GM23338 (cell line): Measurements from ENCODE around the gene CCDC27. TPM values are rescaled to one million over a fixed set of nuclear protein-coding genes. Genes with fewer than 3 reads are reported as not detected.

Experiments used
- ATAC-seq: fragments of 200-7000 bp; cut with Tn5 transposase; 3 replicates; pipeline ENCODE4 v1.9.1; 2020
- DNase-seq: peaks from one replicate; pipeline ENCODE4 v3.0.0-alpha.2; 2015; ENCODE audit warnings: low spot score
- H2AFZ ChIP-seq: fragments of 200-600 bp; sonication (generic); 2 replicates; pipeline ENCODE4 v1.8.0; 2016; ENCODE audit warnings: antibody characterized with exemption, mild to moderate bottlenecking, moderate library complexity
- H3F3A ChIP-seq: fragments of 200-600 bp; sonication (generic); replicated peaks from 2 replicates; pipeline ENCODE4 v1.8.0; 2017; ENCODE audit warnings: antibody characterized with exemption, mixed run types, low read depth
- H3K27ac ChIP-seq: fragments of 200-600 bp; sonication (generic); 2 replicates; pipeline ENCODE4 v1.6.1; 2016; ENCODE audit warnings: low read depth
- H3K27me3 ChIP-seq: fragments of 200-600 bp; sonication (generic); 2 replicates; pipeline ENCODE4 v1.8.0; 2016; ENCODE audit warnings: mild to moderate bottlenecking, mixed run types, moderate library complexity; ENCODE audit not compliant: insufficient read depth
- H3K36me3 ChIP-seq: fragments of 200-600 bp; sonication (generic); 2 replicates; pipeline ENCODE4 v1.8.0; 2016; ENCODE audit warnings: mild to moderate bottlenecking; ENCODE audit not compliant: insufficient read depth
- H3K4me1 ChIP-seq: fragments of 200-600 bp; sonication (generic); 2 replicates; pipeline ENCODE4 v1.8.0; 2016; ENCODE audit warnings: mild to moderate bottlenecking, moderate library complexity; ENCODE audit not compliant: insufficient read depth
- H3K4me2 ChIP-seq: fragments of 200-600 bp; sonication (generic); 2 replicates; pipeline ENCODE4 v1.7.1; 2017; ENCODE audit warnings: mixed run types
- H3K4me3 ChIP-seq: fragments of 200-600 bp; sonication (generic); 2 replicates; pipeline ENCODE4 v1.6.1; 2016; ENCODE audit warnings: mixed run types
- H3K79me2 ChIP-seq: fragments of 200-600 bp; sonication (generic); replicated peaks from 2 replicates; pipeline ENCODE4 v1.8.0; 2017; ENCODE audit warnings: mild to moderate bottlenecking; ENCODE audit not compliant: insufficient read depth
- H3K9me2 ChIP-seq: fragments of 200-600 bp; sonication (generic); 2 replicates; pipeline ENCODE4 v1.8.0; 2017; ENCODE audit not compliant: insufficient read depth
- H4K20me1 ChIP-seq: fragments of 200-600 bp; sonication (generic); replicated peaks from 2 replicates; pipeline ENCODE4 v1.8.0; 2017; ENCODE audit warnings: mild to moderate bottlenecking; ENCODE audit not compliant: insufficient read depth
- H3K27ac Mint-ChIP-seq: 2 replicates; pipeline ENCODE4 v1.8.0; 2020; ENCODE audit warnings: inconsistent platforms, mild to moderate bottlenecking, moderate library complexity, mixed read lengths
- H3K27me3 Mint-ChIP-seq: 3 replicates; pipeline ENCODE4 v1.8.0; 2022; ENCODE audit warnings: low read depth, mild to moderate bottlenecking, moderate library complexity, mixed read lengths, inconsistent platforms; ENCODE audit not compliant: insufficient read depth, poor library complexity
- H3K36me3 Mint-ChIP-seq: 3 replicates; pipeline ENCODE4 v1.8.0; 2021; ENCODE audit warnings: low read depth, mild to moderate bottlenecking, inconsistent platforms, moderate library complexity, mixed read lengths
- H3K4me1 Mint-ChIP-seq: 3 replicates; pipeline ENCODE4 v1.8.0; 2020; ENCODE audit warnings: mild to moderate bottlenecking, inconsistent platforms, mixed read lengths
- H3K4me3 Mint-ChIP-seq: 3 replicates; pipeline ENCODE4 v1.8.0; 2021; ENCODE audit warnings: moderate library complexity, mild to moderate bottlenecking, inconsistent platforms, mixed read lengths
- H3K9me3 Mint-ChIP-seq: 3 replicates; pipeline ENCODE4 v1.8.0; 2020; ENCODE audit warnings: moderate library complexity, mild to moderate bottlenecking, inconsistent platforms, mixed read lengths
- JUNB ChIP-seq: IDR thresholded peaks from one replicate; pipeline ENCODE4 v1.6.1; 2016; ENCODE audit warnings: antibody characterized with exemption; ENCODE audit not compliant: unreplicated experiment
- NANOG ChIP-seq: IDR thresholded peaks from 2 replicates; pipeline ENCODE4 v1.6.1; 2016; ENCODE audit warnings: antibody characterized with exemption, borderline replicate concordance
- polyA plus RNA-seq: library from polyadenylated mRNA; unstranded; fragments of >200 nt; fragmentation: Nextera tagmentation; extraction: Ambion mirVana; gene quantifications from 2 replicates; pipeline ENCODE4 v1.2.1, GENCODE V29; 2016
- total RNA-seq: library from RNA; depleted of rRNA; stranded (reverse); fragments of >200 nt; shearing (Covaris generic); gene quantifications from 2 replicates; pipeline ENCODE4 v1.2.3, GENCODE V29; 2014
- TF ChIP-seq, protein P1 (sequence below): fragments of 250-450 bp; sonication (Bioruptor Pico); IDR thresholded peaks from 2 replicates; pipeline ENCODE4 v1.5.0; 2020; ENCODE audit warnings: mild to moderate bottlenecking, moderate library complexity
- TF ChIP-seq, protein P2 (sequence below), 2 experiments: fragments of 200-600 bp in 1 of 2; sonication (generic) in 1 of 2; conservative IDR thresholded peaks; 2 replicates each; pipeline versions ENCODE4 v1.5.1 to v1.6.1; 2016 to 2017; ENCODE audit warnings: antibody characterized with exemption in 2 of 2, low read depth in 2 of 2, mild to moderate bottlenecking in 2 of 2, moderate library complexity in 1 of 2

Gene CCDC27
- total and polyA plus RNA-seq, 2 experiments from 2014 or later = 0.18 to 0.45 TPM

DNA sequence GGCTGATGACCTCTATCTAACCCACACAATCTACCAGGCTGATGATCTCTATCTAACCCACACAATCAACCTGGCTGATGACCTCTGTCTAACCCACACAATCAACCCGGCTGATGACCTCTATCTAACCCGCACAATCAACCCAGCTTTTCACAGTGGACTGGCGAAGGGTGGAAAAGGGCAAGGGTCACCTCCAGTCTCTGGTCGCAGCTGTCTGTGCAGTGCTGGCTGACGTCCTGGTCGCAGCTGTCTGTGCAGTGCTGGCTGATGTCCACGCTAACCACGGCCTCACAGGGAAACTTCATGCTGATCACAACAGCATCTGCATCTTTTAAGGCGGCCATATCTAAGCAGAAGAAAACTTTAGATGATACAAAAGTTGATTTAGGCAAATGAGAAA lies 12.2 kb upstream of the CCDC27 start (continued):
- TF ChIP-seq, protein P1, sequence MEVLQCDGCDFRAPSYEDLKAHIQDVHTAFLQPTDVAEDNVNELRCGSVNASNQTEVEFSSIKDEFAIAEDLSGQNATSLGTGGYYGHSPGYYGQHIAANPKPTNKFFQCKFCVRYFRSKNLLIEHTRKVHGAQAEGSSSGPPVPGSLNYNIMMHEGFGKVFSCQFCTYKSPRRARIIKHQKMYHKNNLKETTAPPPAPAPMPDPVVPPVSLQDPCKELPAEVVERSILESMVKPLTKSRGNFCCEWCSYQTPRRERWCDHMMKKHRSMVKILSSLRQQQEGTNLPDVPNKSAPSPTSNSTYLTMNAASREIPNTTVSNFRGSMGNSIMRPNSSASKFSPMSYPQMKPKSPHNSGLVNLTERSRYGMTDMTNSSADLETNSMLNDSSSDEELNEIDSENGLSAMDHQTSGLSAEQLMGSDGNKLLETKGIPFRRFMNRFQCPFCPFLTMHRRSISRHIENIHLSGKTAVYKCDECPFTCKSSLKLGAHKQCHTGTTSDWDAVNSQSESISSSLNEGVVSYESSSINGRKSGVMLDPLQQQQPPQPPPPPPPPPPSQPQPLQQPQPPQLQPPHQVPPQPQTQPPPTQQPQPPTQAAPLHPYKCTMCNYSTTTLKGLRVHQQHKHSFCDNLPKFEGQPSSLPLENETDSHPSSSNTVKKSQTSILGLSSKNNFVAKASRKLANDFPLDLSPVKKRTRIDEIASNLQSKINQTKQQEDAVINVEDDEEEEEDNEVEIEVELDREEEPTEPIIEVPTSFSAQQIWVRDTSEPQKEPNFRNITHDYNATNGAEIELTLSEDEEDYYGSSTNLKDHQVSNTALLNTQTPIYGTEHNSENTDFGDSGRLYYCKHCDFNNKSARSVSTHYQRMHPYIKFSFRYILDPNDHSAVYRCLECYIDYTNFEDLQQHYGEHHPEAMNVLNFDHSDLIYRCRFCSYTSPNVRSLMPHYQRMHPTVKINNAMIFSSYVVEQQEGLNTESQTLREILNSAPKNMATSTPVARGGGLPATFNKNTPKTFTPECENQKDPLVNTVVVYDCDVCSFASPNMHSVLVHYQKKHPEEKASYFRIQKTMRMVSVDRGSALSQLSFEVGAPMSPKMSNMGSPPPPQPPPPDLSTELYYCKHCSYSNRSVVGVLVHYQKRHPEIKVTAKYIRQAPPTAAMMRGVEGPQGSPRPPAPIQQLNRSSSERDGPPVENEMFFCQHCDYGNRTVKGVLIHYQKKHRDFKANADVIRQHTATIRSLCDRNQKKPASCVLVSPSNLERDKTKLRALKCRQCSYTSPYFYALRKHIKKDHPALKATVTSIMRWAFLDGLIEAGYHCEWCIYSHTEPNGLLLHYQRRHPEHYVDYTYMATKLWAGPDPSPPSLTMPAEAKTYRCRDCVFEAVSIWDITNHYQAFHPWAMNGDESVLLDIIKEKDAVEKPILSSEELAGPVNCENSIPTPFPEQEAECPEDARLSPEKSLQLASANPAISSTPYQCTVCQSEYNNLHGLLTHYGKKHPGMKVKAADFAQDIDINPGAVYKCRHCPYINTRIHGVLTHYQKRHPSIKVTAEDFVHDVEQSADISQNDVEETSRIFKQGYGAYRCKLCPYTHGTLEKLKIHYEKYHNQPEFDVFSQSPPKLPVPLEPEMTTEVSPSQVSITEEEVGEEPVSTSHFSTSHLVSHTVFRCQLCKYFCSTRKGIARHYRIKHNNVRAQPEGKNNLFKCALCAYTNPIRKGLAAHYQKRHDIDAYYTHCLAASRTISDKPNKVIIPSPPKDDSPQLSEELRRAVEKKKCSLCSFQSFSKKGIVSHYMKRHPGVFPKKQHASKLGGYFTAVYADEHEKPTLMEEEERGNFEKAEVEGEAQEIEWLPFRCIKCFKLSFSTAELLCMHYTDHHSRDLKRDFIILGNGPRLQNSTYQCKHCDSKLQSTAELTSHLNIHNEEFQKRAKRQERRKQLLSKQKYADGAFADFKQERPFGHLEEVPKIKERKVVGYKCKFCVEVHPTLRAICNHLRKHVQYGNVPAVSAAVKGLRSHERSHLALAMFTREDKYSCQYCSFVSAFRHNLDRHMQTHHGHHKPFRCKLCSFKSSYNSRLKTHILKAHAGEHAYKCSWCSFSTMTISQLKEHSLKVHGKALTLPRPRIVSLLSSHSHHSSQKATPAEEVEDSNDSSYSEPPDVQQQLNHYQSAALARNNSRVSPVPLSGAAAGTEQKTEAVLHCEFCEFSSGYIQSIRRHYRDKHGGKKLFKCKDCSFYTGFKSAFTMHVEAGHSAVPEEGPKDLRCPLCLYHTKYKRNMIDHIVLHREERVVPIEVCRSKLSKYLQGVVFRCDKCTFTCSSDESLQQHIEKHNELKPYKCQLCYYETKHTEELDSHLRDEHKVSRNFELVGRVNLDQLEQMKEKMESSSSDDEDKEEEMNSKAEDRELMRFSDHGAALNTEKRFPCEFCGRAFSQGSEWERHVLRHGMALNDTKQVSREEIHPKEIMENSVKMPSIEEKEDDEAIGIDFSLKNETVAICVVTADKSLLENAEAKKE = no peak
- TF ChIP-seq JUNB = no peak
- TF ChIP-seq NANOG = no peak

DNA sequence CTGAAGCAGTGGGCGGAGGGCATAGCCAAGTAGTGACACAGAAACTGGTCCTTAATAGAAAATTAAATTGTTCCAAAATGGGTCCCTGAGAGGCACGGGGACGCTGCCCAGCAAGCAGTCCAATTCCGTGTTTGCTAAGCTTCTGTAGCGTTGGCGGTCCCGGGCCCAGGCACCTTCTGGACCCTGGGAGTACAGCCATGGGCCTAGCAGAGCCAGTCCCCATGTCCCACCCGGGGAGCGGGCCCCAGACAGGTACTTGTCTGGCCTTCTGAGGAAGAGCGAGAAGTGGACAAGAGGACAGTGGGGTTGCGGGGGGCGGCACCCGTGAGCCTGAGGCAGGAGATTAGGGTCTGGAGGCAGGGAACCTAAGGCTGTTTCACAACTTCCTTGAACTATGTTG lies 11.5 kb upstream of the CCDC27 start:
- H3K27me3 ChIP-seq = no peaks in the 10 kb centered on the region
- H4K20me1 ChIP-seq = peaks cover 22% of the 10 kb centered on the region
- Mint-ChIP-seq H3K4me1 (peaks cover 20% of the 10 kb centered on the region), H3K27ac (no peak overlapping the region), H3K36me3 (peaks cover 57% of the 10 kb centered on the region), H3K9me3 (no peaks in the 10 kb centered on the region), H3K27me3 (peaks cover 8% of the 10 kb centered on the region), H3K4me3 (no peak overlapping the region)
- H3K9me2 ChIP-seq = no peaks in the 10 kb centered on the region
- H3K4me2 ChIP-seq = no peak overlapping the region
- DNase-seq = no peak
- no peak for ATAC-seq
- H3K36me3 ChIP-seq = peaks cover 8% of the 10 kb centered on the region; the same call in 1 of the 2 replicates
- H3F3A ChIP-seq = 0 out of 2 replicates have a peak, but pooled peaks cover 3% of the 10 kb centered on the region
- peaks cover 30% of the 10 kb centered on the region for H3K79me2 ChIP-seq
- no peak overlapping the region for H2AFZ ChIP-seq
- TF ChIP-seq, protein P2, sequence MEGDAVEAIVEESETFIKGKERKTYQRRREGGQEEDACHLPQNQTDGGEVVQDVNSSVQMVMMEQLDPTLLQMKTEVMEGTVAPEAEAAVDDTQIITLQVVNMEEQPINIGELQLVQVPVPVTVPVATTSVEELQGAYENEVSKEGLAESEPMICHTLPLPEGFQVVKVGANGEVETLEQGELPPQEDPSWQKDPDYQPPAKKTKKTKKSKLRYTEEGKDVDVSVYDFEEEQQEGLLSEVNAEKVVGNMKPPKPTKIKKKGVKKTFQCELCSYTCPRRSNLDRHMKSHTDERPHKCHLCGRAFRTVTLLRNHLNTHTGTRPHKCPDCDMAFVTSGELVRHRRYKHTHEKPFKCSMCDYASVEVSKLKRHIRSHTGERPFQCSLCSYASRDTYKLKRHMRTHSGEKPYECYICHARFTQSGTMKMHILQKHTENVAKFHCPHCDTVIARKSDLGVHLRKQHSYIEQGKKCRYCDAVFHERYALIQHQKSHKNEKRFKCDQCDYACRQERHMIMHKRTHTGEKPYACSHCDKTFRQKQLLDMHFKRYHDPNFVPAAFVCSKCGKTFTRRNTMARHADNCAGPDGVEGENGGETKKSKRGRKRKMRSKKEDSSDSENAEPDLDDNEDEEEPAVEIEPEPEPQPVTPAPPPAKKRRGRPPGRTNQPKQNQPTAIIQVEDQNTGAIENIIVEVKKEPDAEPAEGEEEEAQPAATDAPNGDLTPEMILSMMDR (conservative IDR thresholded peaks at IDR 0.05; ENCODE audit: low read depth in 2 of 2) = no peak
- no peak overlapping the region for H3K4me3 ChIP-seq
- peaks cover 8% of the 10 kb centered on the region; the same call in 1 of the 2 replicates for H3K4me1 ChIP-seq
- no peak overlapping the region for H3K27ac ChIP-seq
